H1 (cell line): ENCODE data around the gene IDI2. TPM values are rescaled to one million over a fixed set of nuclear protein-coding genes. Genes with fewer than 3 reads are reported as not detected.

Experiments
- CTCF ChIA-PET: fragments of 300-600 bp; sonication (Branson Sonifier 250); formaldehyde crosslinking; loops from one replicate; lab custom pipeline; 2021; ENCODE audit not compliant: partially characterized antibody; lab: Charles Lee
- POLR2A ChIA-PET: fragments of 300-600 bp; sonication (Branson Sonifier 250); formaldehyde crosslinking; loops from one replicate; lab custom pipeline; 2021; ENCODE audit warnings: inconsistent platforms; ENCODE audit not compliant: partially characterized antibody; lab: Charles Lee
- DNase-seq, 2 experiments: peaks; one replicate each; pipeline versions ENCODE4 v3.0.0 to v3.0.0-alpha.2; 2010 to 2022; ENCODE audit warnings: low spot score in 2 of 2, low read depth in 1 of 2, mixed read lengths in 1 of 2
- FAIRE-seq: peaks from 2 replicates; lab custom pipeline; 2011; peaks lifted over from hg19 to GRCh38; lab: Jason Lieb, UNC
- H2AFZ ChIP-seq: 2 replicates; pipeline ENCODE4 v1.8.1; 2012; ENCODE audit warnings: low read length, inconsistent platforms
- H2AK5ac ChIP-seq: 2 replicates; pipeline ENCODE4 v1.6.1; 2013; ENCODE audit warnings: low read depth, low read length
- H2BK120ac ChIP-seq: replicated peaks from 2 replicates; pipeline ENCODE3; 2013; ENCODE audit warnings: low read depth, low read length, inconsistent platforms
- H2BK12ac ChIP-seq: 2 replicates; pipeline ENCODE4 v1.6.1; 2013; ENCODE audit warnings: low read depth, low read length
- H2BK15ac ChIP-seq: 2 replicates; pipeline ENCODE4 v1.6.1; 2013; ENCODE audit warnings: low read length
- H2BK20ac ChIP-seq: 2 replicates; pipeline ENCODE4 v1.6.1; 2013; ENCODE audit warnings: low read length
- H2BK5ac ChIP-seq: 2 replicates; pipeline ENCODE4 v1.6.1; 2013; ENCODE audit warnings: low read depth, low read length
- H3K14ac ChIP-seq: 2 replicates; pipeline ENCODE4 v1.6.1; 2013; ENCODE audit warnings: inconsistent platforms; ENCODE audit not compliant: insufficient read length
- H3K18ac ChIP-seq: 2 replicates; pipeline ENCODE4 v1.6.1; 2013; ENCODE audit warnings: low read length; ENCODE audit errors: extremely low read depth
- H3K23ac ChIP-seq: 2 replicates; pipeline ENCODE4 v1.6.1; 2013; ENCODE audit warnings: inconsistent platforms; ENCODE audit not compliant: insufficient read length
- H3K23me2 ChIP-seq: 2 replicates; pipeline ENCODE4 v1.6.1; 2013; ENCODE audit warnings: low read depth, low read length
- H3K27ac ChIP-seq: 2 replicates; pipeline ENCODE4 v1.6.1; 2011; ENCODE audit warnings: low read depth, low read length, inconsistent platforms
- H3K27me3 ChIP-seq, 4 experiments: replicated peaks in 1 of 4; 1 replicate in 1 of 4; 2 replicates in 3 of 4; pipeline versions ENCODE4 v1.6.1 to v1.8.1; 2011 to 2013; ENCODE audit warnings: low read length in 3 of 4, mild to moderate bottlenecking in 3 of 4, inconsistent platforms in 2 of 4, mixed read lengths in 2 of 4, moderate library complexity in 1 of 4; ENCODE audit not compliant: control insufficient read depth in 3 of 4, insufficient read depth in 3 of 4; ENCODE audit errors: extremely low read depth in 1 of 4
- H3K36me3 ChIP-seq, 4 experiments: 2 replicates each; pipeline versions ENCODE4 v1.6.1 to v1.8.1; 2011 to 2013; ENCODE audit warnings: mild to moderate bottlenecking in 4 of 4, low read length in 3 of 4, moderate library complexity in 2 of 4, control low read depth in 1 of 4, inconsistent platforms in 1 of 4; ENCODE audit not compliant: insufficient read depth in 4 of 4, control insufficient read depth in 2 of 4
- H3K4ac ChIP-seq: replicated peaks from 2 replicates; pipeline ENCODE3; 2013; ENCODE audit warnings: low read length, low read depth, mixed read lengths, inconsistent platforms; ENCODE audit not compliant: insufficient read length
- H3K4me1 ChIP-seq, 4 experiments: replicated peaks in 1 of 4; 1 replicate in 1 of 4; 2 replicates in 3 of 4; pipeline versions ENCODE4 v1.6.1 to v1.8.1; 2011 to 2013; ENCODE audit warnings: low read length in 3 of 4, inconsistent platforms in 2 of 4, mixed read lengths in 1 of 4; ENCODE audit not compliant: insufficient read depth in 4 of 4, control insufficient read depth in 3 of 4
- H3K4me2 ChIP-seq, 2 experiments: 2 replicates each; pipeline versions ENCODE4 v1.6.1 to v1.8.1; 2011 to 2013; ENCODE audit warnings: low read depth in 2 of 2, low read length in 2 of 2, control low read depth in 1 of 2, inconsistent platforms in 1 of 2, mild to moderate bottlenecking in 1 of 2; ENCODE audit not compliant: insufficient read depth in 1 of 2
- H3K4me3 ChIP-seq, 4 experiments: fragments of 200-600, 300-600 bp in 1 of 4; sonication (generic), shearing (Covaris generic), sonication (Bioruptor Twin) in 1 of 4; 2 replicates each; pipeline versions ENCODE4 v1.5.1 to v1.8.1; 2011 to 2016; ENCODE audit warnings: low read length in 4 of 4, low read depth in 3 of 4, control low read depth in 2 of 4, inconsistent platforms in 2 of 4, mild to moderate bottlenecking in 2 of 4, mixed read lengths in 1 of 4, moderate library complexity in 1 of 4; ENCODE audit not compliant: insufficient read depth in 2 of 4; ENCODE audit errors: extremely low read depth in 1 of 4
- H3K56ac ChIP-seq: replicated peaks from 2 replicates; pipeline ENCODE3; 2013; ENCODE audit warnings: low read depth, mild to moderate bottlenecking, mixed read lengths, low read length, inconsistent platforms; ENCODE audit not compliant: insufficient read length
- H3K79me1 ChIP-seq: 2 replicates; pipeline ENCODE4 v1.6.1; 2013; ENCODE audit warnings: low read depth, low read length, control low read depth
- H3K79me2 ChIP-seq, 2 experiments: 2 replicates each; pipeline versions ENCODE4 v1.6.1 to v1.8.1; 2012 to 2013; ENCODE audit warnings: low read length in 2 of 2, mild to moderate bottlenecking in 2 of 2, inconsistent platforms in 1 of 2; ENCODE audit not compliant: insufficient read depth in 2 of 2, control insufficient read depth in 1 of 2
- H3K9ac ChIP-seq, 4 experiments: replicated peaks in 1 of 4; 1 replicate in 1 of 4; 2 replicates in 3 of 4; pipeline versions ENCODE4 v1.6.1 to v1.8.1; 2011 to 2013; ENCODE audit warnings: low read depth in 3 of 4, low read length in 3 of 4, control low read depth in 2 of 4, mild to moderate bottlenecking in 2 of 4, moderate library complexity in 2 of 4, inconsistent platforms in 1 of 4; ENCODE audit errors: extremely low read depth in 1 of 4
- H3K9me3 ChIP-seq, 2 experiments: 2 replicates each; pipeline versions ENCODE4 v1.6.1 to v1.8.1; 2012 to 2013; ENCODE audit warnings: mild to moderate bottlenecking in 2 of 2, moderate library complexity in 2 of 2, control low read depth in 1 of 2, inconsistent platforms in 1 of 2, low read depth in 1 of 2, low read length in 1 of 2, mixed read lengths in 1 of 2; ENCODE audit not compliant: insufficient read depth in 2 of 2
- H4K20me1 ChIP-seq, 2 experiments: replicated peaks in 1 of 2; 2 replicates each; pipeline versions ENCODE3 to v1.8.1; 2011 to 2013; ENCODE audit warnings: inconsistent platforms in 2 of 2, low read length in 2 of 2, mild to moderate bottlenecking in 1 of 2; ENCODE audit not compliant: insufficient read depth in 2 of 2, control insufficient read depth in 1 of 2
- H4K5ac ChIP-seq: 2 replicates; pipeline ENCODE4 v1.6.1; 2013; ENCODE audit warnings: low read length, low read depth, mixed read lengths, inconsistent platforms; ENCODE audit not compliant: insufficient read length
- H4K8ac ChIP-seq: 2 replicates; pipeline ENCODE4 v1.8.0; 2013; ENCODE audit warnings: mild to moderate bottlenecking, moderate library complexity, low read length, inconsistent platforms; ENCODE audit not compliant: insufficient read depth; ENCODE audit errors: extremely low read depth
- H4K91ac ChIP-seq: replicated peaks from 2 replicates; pipeline ENCODE3; 2013; ENCODE audit warnings: low read length, mixed read lengths, inconsistent platforms; ENCODE audit not compliant: insufficient read length
- ASH2L ChIP-seq: fragments of 200-600, 300-600 bp; sonication (generic); IDR thresholded peaks from one replicate; pipeline ENCODE4 v1.7.1; 2017; ENCODE audit warnings: low read length
- CBX5 ChIP-seq: fragments of 300-800, 300-1000 bp; sonication (generic); IDR thresholded peaks from 2 replicates; pipeline ENCODE4 v1.7.1; 2016; ENCODE audit warnings: antibody characterized with exemption, low read length, low read depth
- CEBPB ChIP-seq: IDR thresholded peaks from 2 replicates; pipeline ENCODE4 v1.6.1; 2012; ENCODE audit warnings: low read depth, low read length
- CTCF ChIP-seq, 3 experiments: IDR thresholded peaks; 1 replicate in 2 of 3; 2 replicates in 1 of 3; pipeline versions ENCODE4 v1.5.1 to v1.6.1; 2011; ENCODE audit warnings: low read length in 3 of 3, mild to moderate bottlenecking in 3 of 3, inconsistent platforms in 2 of 3, low read depth in 1 of 3, moderate library complexity in 1 of 3; ENCODE audit not compliant: insufficient read depth in 1 of 3; ENCODE audit errors: control extremely low read depth in 1 of 3
- EP300 ChIP-seq, 2 experiments: IDR thresholded peaks; 1 replicate in 1 of 2; 2 replicates in 1 of 2; pipeline ENCODE4 v1.6.1; 2011 to 2012; ENCODE audit warnings: low read depth in 2 of 2, low read length in 2 of 2, mild to moderate bottlenecking in 2 of 2, borderline replicate concordance in 1 of 2, inconsistent platforms in 1 of 2, moderate library complexity in 1 of 2
- FOSL1 ChIP-seq: IDR thresholded peaks from 2 replicates; pipeline ENCODE4 v1.6.1; 2011; ENCODE audit warnings: mild to moderate bottlenecking, low read depth, low read length, moderate library complexity; ENCODE audit not compliant: insufficient read depth
- GTF2F1 ChIP-seq: IDR thresholded peaks from 2 replicates; pipeline ENCODE4 v1.6.1; 2012; ENCODE audit warnings: low read depth, low read length, improper control_type of control experiment, borderline replicate concordance
- POLR2AphosphoS5 ChIP-seq: IDR thresholded peaks from 2 replicates; pipeline ENCODE4 v1.6.1; 2011; ENCODE audit warnings: low read depth, low read length
- RBBP5 ChIP-seq: IDR thresholded peaks from 2 replicates; pipeline ENCODE4 v1.7.1; 2012; ENCODE audit warnings: low read depth, mild to moderate bottlenecking, inconsistent platforms, low read length, moderate library complexity, borderline replicate concordance
- WGBS, 2 experiments: shearing (Covaris generic) in 1 of 2; methylation state at CpG; one replicate each; pipeline versions ENCODE4 v1.1.6 to v1.1.7; 2013 to 2015; ENCODE audit warnings: low lambda C conversion rate in 2 of 2, mixed read lengths in 2 of 2, inconsistent platforms in 1 of 2, low coverage in 1 of 2, missing lambda C conversion rate in 1 of 2; ENCODE audit not compliant: insufficient replicate concordance in 2 of 2, insufficient coverage in 1 of 2, insufficient read length in 1 of 2; ENCODE audit errors: extremely low coverage in 1 of 2, missing lambda C conversion rate in 1 of 2; 5-methylcytosine and 5-hydroxymethylcytosine counted together
- polyA plus RNA-seq, 7 experiments: library from polyadenylated mRNA; depleted of rRNA in 3 of 7; stranded (reverse) in 5 of 7; unstranded in 2 of 7; fragments of >200 nt in 5 of 7; fragments of 200-250 nt in 2 of 7; gene quantifications; 1 replicate in 5 of 7; 2 replicates in 1 of 7; 4 replicates in 1 of 7; pipeline versions ENCODE4 v1.2.1 to v1.2.3, GENCODE V29; 2011 to 2013; ENCODE audit warnings: missing spikeins in 2 of 7, mixed read lengths in 2 of 7
- total RNA-seq: library from RNA; stranded (reverse); fragmentation: NEBNext Ultra II Directional; extraction: Animal tissue kit (Norgen Biotek cat#: 25700); gene quantifications from 2 replicates; pipeline ENCODE4 v1.2.1, GENCODE V29; 2021

Gene IDI2
- total and polyA plus RNA-seq, 2 of the 8 experiments (the other 6 are each of a cell fraction or from before 2014, with no cell fraction given) = not detected

DNA sequence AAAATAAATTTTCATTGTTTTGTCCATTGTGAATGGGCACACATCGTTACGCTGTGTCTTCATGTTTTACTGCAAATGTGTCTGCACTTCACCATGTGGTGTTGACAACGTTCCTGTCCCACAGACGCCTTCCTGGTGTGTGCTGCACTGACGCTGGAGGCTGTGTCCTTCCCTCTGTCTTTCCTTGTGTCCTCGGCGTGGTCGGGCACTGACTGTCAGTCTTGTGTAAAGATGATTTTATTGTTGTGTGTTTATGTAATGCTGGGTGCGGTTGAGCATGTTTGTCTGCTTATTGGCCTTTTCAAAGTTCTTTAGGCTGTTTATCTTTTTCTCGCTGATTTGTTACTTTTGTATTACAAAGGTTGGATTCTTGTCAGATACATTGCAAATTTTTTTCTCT is 18.1 kb downstream of the IDI2 start:
- Histone ChIP-seq H3K27ac (no peak overlapping the region), H3K4me3 (no peak overlapping the region), H3K14ac (no peak overlapping the region), H3K56ac (no peak overlapping the region), H3K79me2 (peaks cover 0 to 20% of the 10 kb centered on the region in 2 experiments; a peak in 3 of 4 replicates), H2AK5ac (no peak overlapping the region), H3K23me2 (no peaks in the 10 kb centered on the region), H2BK5ac (no peak overlapping the region), H3K27me3 (no peaks in the 10 kb centered on the region), H3K9me3 (no peaks in the 10 kb centered on the region), H3K4ac (no peak overlapping the region), H3K4me2 (no peak overlapping the region), H3K9ac (no peak overlapping the region; a peak in 1 of 7 replicates), H4K8ac (no peak overlapping the region), H3K18ac (no peak overlapping the region), H2BK15ac (no peak overlapping the region), H3K36me3 (peaks cover 63 to 96% (median 83%) of the 10 kb centered on the region in 4 experiments), H3K79me1 (peaks cover 6% of the 10 kb centered on the region), H2BK120ac (no peak overlapping the region), H2AFZ (no peak overlapping the region), H3K23ac (no peak overlapping the region), H2BK12ac (no peak overlapping the region), H2BK20ac (no peak overlapping the region), H3K4me1 (no peaks in the 10 kb centered on the region), H4K5ac (no peak overlapping the region), H4K20me1 (peaks cover 10 to 20% of the 10 kb centered on the region in 2 experiments), H4K91ac (no peak overlapping the region)
- CTCF ChIA-PET = no interaction called here
- POLR2A ChIA-PET = no interaction called here
- FAIRE-seq (no peak), DNase-seq (no peak)
- whole genome bisulfite sequencing, 2 experiments = 93% methylated on average over 10 of the region's 10 CpGs; no CpG with 5 or more reads in 1 of the 2 experiments
- TF ChIP-seq CBX5 = no peak
- no peak for TF ChIP-seq GTF2F1
- no peak for TF ChIP-seq EP300 (IDR thresholded peaks at IDR 0.05; ENCODE audit: borderline replicate concordance in 1 of 2, low read depth in 2 of 2, low read length in 2 of 2)
- no peak for TF ChIP-seq ASH2L
- no peak for TF ChIP-seq CEBPB
- no peak for TF ChIP-seq FOSL1
- TF ChIP-seq RBBP5 = no peak
- no peak for TF ChIP-seq POLR2AphosphoS5
- no peak for TF ChIP-seq CTCF (IDR thresholded peaks at IDR 0.05; ENCODE audit: control extremely low read depth in 1 of 3, insufficient read depth in 1 of 3, low read depth in 1 of 3, low read length in 3 of 3)
